ENCODE data around the gene GALNT5.
A peak's percentile ranks its signal among the peaks of the same experiment; 100 is the strongest.

The GALNT5 gene

GRCh38 chr2:157287160-157287559 is 29.7 kb downstream of the GALNT5 start:
- no peak for DNase-seq (ENCODE audit: low spot score)

- DNase-seq (ENCODE audit: low spot score), result no peak
These were observed 33.0 kb downstream of the GALNT5 start for GRCh38 chr2:157290525-157290924.

DNA sequence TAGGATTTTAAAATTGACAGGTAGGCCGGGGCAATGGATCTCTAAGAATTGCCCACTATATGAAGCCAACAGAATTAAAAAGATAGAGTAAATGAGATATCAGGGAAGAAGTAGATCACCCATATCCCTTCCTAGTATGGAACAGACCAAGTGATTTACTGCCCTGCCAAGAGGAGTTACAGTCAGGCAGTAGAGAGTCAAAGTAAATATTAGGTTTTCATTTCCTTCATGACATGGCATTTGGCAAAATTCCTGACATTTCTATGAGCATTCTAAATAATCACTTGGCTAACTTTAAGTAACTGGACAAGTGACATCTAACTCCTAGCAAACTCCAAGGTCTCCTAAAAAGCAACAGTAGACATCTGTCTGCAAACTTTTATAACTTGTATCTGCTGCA is 33.5 kb downstream of the GALNT5 start:
- DNase-seq (ENCODE audit: low spot score), result no peak

- DNase-seq (ENCODE audit: low spot score), result no peak
These were observed 35.3 kb downstream of the GALNT5 start for GRCh38 chr2:157292853-157293252.

DNA sequence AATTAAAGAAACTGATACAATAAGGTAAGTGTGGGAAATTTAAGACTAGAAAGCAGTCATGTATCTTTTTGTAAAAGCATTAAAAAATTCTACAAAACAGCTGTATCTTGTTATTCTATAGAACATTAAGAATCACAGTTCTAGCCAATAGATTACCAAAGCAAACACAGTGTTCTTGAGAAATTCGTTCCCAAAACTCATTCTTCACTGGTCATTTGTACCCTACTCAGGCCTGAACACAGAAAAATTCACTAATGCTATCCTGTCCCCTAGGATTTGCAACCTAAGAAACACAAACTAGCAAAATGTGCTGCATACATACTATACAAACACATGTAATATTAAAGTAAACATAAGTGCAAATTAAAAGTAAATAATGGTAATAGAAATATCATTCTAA is 39.0 kb downstream of the GALNT5 start:
- DNase-seq (ENCODE audit: low spot score), result no peak

DNA sequence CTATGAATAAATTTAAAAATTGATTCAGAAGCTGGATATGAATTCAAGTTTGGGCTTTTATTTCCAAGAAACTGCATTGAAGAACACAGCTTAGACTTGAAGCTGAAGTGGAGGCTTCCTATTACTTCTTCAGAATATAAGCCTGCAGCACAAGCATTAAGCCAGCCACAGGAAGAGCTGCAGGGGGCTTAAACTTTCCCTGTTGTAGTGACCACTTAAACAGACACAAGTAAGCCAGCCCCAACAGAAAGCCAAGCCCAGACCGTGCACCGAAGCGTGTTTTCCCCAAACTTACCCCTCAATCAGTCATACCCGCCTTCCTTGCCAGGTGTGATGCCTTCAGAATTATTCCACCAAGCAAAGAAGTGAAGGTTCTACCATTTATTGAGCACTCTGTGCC is 39.5 kb downstream of the GALNT5 start:
- no peak for DNase-seq (ENCODE audit: low spot score)

DNA sequence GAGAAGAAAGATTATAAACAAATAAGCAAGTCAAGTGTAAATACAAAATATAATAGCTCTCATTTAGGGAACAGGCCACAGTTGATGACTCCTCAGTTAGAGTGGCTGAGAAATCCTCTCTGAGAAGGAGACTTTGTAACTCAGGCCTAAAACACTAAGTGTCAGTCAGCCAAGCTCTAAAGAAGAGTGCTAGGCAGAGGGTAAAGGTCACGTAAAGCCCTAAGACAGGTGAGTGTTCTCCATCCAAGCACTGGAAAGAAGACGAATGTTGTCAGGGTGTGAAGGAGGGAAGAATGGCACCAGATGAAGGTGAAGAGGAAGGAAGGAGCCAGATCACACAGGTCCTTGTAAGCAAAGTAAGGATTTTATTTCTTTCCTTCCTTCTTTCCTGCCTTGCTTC is 43.8 kb downstream of the GALNT5 start:
- DNase-seq (ENCODE audit: low spot score), result no peak

DNA sequence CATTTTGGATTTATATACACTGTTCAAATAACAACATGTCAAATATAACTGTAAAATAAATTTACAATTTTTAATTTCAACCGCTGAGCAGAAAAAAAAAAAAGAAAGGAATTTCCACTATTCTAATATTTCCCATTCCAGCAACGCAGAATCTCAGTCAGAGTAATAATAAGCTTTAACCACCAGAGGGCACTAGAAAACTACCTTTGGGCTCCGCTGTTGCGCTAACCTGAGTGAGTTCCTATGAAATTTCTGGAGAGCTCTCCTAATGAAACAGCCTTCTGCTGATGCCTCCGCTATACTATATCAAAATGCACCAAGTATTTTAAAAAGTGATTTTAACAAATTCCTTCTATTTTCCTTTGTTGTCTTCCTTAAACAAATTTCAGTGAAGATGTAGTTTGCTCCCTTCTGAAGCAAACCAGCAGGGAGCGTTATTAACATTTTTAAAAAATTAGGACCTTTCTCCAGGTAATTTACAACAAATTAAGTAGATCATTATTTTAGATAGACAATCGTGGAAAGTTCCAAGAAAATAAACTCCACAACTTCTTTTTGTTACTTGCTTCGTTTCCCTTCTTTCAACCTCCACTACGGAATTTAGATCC is 45.1 kb downstream of the GALNT5 start:
- peak; percentile 69 for DNase-seq (ENCODE audit: low spot score)

GRCh38 chr2:157303612-157304011 is 46.1 kb downstream of the GALNT5 start:
- no peak for DNase-seq (ENCODE audit: low spot score)

- DNase-seq (ENCODE audit: low spot score), result no peak
These were observed 47.6 kb downstream of the GALNT5 start for GRCh38 chr2:157304811-157305722.

- no peak for DNase-seq (ENCODE audit: low spot score)
These were observed 48.2 kb downstream of the GALNT5 start for GRCh38 chr2:157305723-157306110.

DNA sequence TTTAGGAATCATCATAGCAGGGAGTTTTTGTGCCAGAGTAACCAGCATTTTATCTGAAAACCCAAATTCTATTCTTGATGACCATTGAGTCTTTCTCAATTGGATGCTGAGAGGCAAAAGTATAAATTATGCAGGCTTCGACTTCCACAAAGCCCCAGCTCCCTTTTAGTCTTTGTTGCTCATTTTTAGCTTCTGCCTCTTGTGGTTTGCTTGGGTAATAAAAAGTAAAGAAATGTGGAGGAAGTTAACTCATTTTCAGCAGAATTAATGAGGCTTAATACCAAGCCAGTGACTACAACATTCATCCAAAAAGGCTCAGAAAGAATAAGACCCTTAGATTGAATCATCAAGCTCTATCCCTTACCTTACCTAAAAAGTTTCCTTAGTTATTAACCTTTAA is 49.5 kb downstream of the GALNT5 start:
- peak; percentile 16 for DNase-seq (ENCODE audit: low spot score)

- no peak for DNase-seq (ENCODE audit: low spot score)
These were observed 52.4 kb downstream of the GALNT5 start for GRCh38 chr2:157309878-157310277.

DNA sequence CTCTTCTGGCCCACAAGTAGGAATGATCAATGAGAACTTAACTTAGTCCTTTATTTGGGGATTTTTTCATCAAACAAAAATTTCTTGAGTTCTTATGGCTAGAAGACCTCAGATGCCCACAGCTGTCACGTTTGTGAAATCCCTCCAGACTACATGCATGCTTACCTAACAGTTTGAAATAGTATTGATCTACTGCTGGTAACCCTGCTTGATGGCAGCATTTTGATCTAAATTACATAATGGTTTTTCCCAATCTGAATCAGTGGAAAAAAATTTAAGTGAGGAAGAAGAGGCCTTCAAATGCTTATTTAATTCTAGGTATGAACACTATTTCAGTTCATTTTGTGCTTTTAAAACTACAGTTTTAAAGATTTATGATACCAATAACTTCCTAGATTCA is 54.2 kb downstream of the GALNT5 start:
- no peak for DNase-seq (ENCODE audit: low spot score)

GRCh38 chr2:157312866-157313486 is 55.5 kb downstream of the GALNT5 start:
- no peak for DNase-seq (ENCODE audit: low spot score)

- no peak for DNase-seq (ENCODE audit: low spot score)
These were observed 58.4 kb downstream of the GALNT5 start for GRCh38 chr2:157315901-157316300.

DNA sequence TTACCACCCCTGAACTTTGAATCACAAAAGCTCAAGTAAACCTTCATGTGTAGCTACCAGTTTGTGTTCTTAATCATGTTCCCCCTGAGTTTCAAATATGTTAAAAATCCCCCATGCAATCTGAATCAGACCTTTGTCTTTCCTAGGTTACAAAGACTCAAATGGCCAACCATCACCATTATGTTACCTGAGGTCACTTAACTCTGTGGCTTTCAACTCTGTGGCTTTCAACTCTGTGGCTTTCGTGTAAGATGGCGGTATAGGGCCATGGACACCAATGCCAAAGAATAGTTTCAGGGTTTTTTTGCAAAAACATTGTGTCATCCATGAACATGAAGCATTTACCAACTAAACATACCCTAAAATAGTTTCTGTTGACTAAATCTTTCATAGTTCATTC is 61.4 kb downstream of the GALNT5 start:
- DNase-seq (ENCODE audit: low spot score), result no peak

DNA sequence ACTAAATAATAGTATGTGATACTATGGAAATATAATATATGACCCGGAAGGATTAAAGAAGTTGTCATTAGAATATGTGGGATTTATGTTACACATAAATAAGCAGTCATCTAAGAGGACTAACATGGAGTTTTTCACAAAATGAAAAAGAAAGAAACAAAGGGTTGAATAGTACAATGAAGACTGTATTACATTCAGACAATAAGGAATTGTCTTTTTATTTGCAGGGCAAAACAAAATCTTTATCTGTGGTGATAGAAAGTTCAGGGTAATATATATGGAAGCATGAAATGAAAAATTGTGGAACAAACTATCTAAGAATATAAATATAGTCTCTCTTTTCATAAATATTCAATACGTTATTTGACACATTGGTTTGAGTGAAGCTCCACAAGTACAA is 62.3 kb downstream of the GALNT5 start:
- no peak for DNase-seq (ENCODE audit: low spot score)

- DNase-seq (ENCODE audit: low spot score), result no peak
These were observed 62.9 kb downstream of the GALNT5 start for GRCh38 chr2:157320409-157320808.

DNA sequence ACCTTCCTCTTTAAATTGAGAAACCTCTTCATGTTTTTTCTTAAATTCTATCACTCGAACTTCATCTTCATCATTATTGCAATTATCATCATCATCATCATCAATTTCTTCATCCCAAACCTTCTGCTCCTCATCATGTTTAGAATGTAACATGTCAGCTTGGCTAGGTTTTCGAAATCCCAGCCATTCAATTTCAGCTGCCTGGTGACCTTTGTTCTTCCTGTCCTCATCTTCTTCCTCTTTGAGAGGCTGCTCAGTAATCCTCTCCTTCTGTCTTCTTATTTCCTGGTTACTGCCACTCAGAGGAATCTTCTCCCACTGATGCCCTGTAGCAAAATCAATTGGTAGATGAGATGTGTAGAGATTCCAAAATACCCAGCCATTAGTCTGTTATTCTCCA is 64.0 kb downstream of the GALNT5 start:
- DNase-seq (ENCODE audit: low spot score), result no peak

- no peak for DNase-seq (ENCODE audit: low spot score)
These were observed 64.9 kb downstream of the GALNT5 start for GRCh38 chr2:157322432-157322831.

DNA sequence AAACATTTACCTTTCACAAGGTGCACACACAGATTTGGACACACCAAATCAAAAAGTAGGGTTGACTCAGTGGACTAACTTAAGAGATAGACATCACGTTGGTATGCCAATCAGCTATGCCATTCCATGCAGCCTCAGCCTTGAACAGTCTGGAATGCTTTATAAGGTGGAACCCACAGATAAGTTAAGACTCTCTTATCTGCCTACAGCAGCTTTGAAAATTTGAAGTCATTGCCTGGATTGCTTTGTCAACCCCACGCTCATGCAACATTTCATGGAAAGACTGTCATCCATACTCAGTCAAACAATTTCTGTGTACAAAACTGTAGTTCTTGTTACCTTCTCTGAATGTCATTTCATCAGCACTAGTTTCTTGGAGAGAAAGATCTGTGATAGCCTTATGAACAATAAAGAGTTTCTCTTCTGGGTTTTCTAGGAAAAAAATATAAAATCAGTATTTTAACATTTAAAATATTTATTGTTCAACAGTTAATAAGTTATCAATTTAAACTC is 66.9 kb downstream of the GALNT5 start:
- no peak for DNase-seq (ENCODE audit: low spot score)

- no peak for DNase-seq (ENCODE audit: low spot score)
These were observed 68.3 kb downstream of the GALNT5 start, which contains the start of gene ERMN for GRCh38 chr2:157325786-157326185. Gene ERMN (minus strand): TSS chr2:157325824. CDS start chr2:157325642, 182 bp downstream.

Measured in CD4-positive, alpha-beta T cell treated with Interleukin-15 for 4 hours (primary cell).